OCI-LY3 (cell line): Measurements from ENCODE around the gene SERPINH1.

Source experiments
- H2AFZ ChIP-seq: fragments of 200-600, 300-600 bp; shearing (Covaris generic); 2 replicates; pipeline ENCODE4 v1.6.0; 2014; ENCODE audit warnings: antibody characterized with exemption, low read depth, low read length
- H3K27ac ChIP-seq: fragments of 200-600, 300-600 bp; sonication (generic); 2 replicates; pipeline ENCODE4 v1.5.1; 2014; ENCODE audit warnings: mild to moderate bottlenecking, low read length, moderate library complexity, mixed read lengths
- H3K27me3 ChIP-seq: fragments of 200-600, 300-600 bp; sonication (generic); 2 replicates; pipeline ENCODE4 v1.6.1; 2014; ENCODE audit warnings: low read depth, low read length, mixed read lengths
- H3K36me3 ChIP-seq: fragments of 200-600, 300-600 bp; sonication (generic); replicated peaks from 2 replicates; pipeline ENCODE3; 2014; ENCODE audit warnings: low read depth, low read length, mixed read lengths
- H3K4me1 ChIP-seq: fragments of 300-600, 200-600 bp; sonication (generic); 2 replicates; pipeline ENCODE4 v1.6.1; 2014; ENCODE audit warnings: low read length, mixed read lengths
- H3K4me2 ChIP-seq: fragments of 200-600, 300-600 bp; sonication (generic); 2 replicates; pipeline ENCODE4 v1.6.1; 2014; ENCODE audit warnings: low read length, mixed read lengths
- H3K4me3 ChIP-seq: fragments of 300-600, 200-600 bp; sonication (generic); 2 replicates; pipeline ENCODE4 v1.5.1; 2014; ENCODE audit warnings: antibody characterized with exemption, mild to moderate bottlenecking, low read length, moderate library complexity
- H3K79me2 ChIP-seq: fragments of 300-600, 200-600 bp; shearing (Covaris generic); 2 replicates; pipeline ENCODE4 v1.6.1; 2014; ENCODE audit warnings: mild to moderate bottlenecking, low read length, mixed read lengths
- H3K9ac ChIP-seq: fragments of 300-600, 200-600 bp; shearing (Covaris generic); 2 replicates; pipeline ENCODE4 v1.6.0; 2014; ENCODE audit warnings: mild to moderate bottlenecking, low read length, moderate library complexity
- H3K9me3 ChIP-seq: fragments of 200-600, 300-600 bp; shearing (Covaris generic); 2 replicates; pipeline ENCODE4 v1.6.1; 2014; ENCODE audit warnings: low read length, mixed read lengths; ENCODE audit not compliant: insufficient read depth
- H4K20me1 ChIP-seq: fragments of 200-600, 300-600 bp; sonication (generic); 2 replicates; pipeline ENCODE4 v1.6.1; 2016; ENCODE audit warnings: low read length, mixed read lengths; ENCODE audit not compliant: insufficient read depth
- EZH2phosphoT487 ChIP-seq: fragments of 200-600 bp; shearing (Covaris generic); IDR thresholded peaks from 2 replicates; pipeline ENCODE4 v1.6.1; 2018; ENCODE audit warnings: antibody characterized with exemption, mixed run types, low read depth
- TF ChIP-seq, protein P1 (sequence below): fragments of 200-600, 300-600 bp; sonication (generic); IDR thresholded peaks from 2 replicates; pipeline ENCODE4 v1.5.1; 2014; ENCODE audit warnings: antibody characterized with exemption, low read length, low read depth

The SERPINH1 gene

DNA sequence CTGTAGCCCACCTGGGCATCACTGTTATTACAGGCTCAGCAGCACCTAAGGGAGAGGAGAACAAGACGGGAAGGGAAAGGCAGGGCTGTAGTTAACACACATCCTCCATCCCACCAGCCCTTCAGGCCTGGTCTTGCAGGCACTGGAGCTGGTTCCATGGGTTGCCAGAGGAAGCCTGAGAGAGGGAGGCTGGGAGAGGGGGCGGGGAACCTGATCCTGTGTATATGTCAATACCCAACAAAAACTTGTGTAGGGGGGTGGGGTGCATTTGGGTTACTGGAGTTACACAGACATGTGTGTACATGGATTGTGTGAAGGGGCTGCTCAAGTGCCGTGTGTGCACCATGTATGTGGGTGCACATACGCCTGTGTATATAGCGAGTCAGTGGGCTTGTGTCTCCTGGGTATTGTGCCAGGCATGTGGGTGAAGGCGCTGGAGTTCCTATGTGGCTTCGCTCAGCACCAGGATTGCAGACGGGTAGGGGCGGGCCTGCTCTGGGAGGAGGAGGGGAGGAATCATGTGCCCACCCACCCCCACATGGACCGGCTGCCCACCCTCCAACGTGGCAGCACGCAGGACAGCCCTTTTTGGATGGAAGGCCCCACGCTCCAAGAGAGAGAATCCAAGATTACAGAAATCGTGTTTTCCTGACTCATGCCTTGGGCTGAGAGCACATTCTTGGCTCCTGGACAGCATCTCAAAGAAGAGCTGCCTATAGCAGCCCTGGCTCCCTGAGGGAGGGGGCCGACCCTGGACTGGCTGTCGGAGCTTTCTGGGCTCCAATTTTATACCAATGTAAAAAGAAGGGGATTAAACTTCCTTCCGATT is 4.2 kb upstream of the SERPINH1 start:
- no peaks in the 10 kb centered on the region for H4K20me1 ChIP-seq
- no peaks in the 10 kb centered on the region for H3K9me3 ChIP-seq
- H3K4me3 ChIP-seq = no peak overlapping the region
- TF ChIP-seq EZH2phosphoT487 = no peak
- TF ChIP-seq, protein P1, sequence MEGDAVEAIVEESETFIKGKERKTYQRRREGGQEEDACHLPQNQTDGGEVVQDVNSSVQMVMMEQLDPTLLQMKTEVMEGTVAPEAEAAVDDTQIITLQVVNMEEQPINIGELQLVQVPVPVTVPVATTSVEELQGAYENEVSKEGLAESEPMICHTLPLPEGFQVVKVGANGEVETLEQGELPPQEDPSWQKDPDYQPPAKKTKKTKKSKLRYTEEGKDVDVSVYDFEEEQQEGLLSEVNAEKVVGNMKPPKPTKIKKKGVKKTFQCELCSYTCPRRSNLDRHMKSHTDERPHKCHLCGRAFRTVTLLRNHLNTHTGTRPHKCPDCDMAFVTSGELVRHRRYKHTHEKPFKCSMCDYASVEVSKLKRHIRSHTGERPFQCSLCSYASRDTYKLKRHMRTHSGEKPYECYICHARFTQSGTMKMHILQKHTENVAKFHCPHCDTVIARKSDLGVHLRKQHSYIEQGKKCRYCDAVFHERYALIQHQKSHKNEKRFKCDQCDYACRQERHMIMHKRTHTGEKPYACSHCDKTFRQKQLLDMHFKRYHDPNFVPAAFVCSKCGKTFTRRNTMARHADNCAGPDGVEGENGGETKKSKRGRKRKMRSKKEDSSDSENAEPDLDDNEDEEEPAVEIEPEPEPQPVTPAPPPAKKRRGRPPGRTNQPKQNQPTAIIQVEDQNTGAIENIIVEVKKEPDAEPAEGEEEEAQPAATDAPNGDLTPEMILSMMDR = no peak
- H3K27ac ChIP-seq = no peak overlapping the region
- H3K9ac ChIP-seq = no peak overlapping the region
- H3K36me3 ChIP-seq = no peaks in the 10 kb centered on the region
- peaks cover 2% of the 10 kb centered on the region for H3K79me2 ChIP-seq
- no peak overlapping the region for H2AFZ ChIP-seq
- no peak overlapping the region for H3K4me2 ChIP-seq
- H3K27me3 ChIP-seq = peaks cover 14% of the 10 kb centered on the region
- peaks cover 5% of the 10 kb centered on the region for H3K4me1 ChIP-seq

DNA sequence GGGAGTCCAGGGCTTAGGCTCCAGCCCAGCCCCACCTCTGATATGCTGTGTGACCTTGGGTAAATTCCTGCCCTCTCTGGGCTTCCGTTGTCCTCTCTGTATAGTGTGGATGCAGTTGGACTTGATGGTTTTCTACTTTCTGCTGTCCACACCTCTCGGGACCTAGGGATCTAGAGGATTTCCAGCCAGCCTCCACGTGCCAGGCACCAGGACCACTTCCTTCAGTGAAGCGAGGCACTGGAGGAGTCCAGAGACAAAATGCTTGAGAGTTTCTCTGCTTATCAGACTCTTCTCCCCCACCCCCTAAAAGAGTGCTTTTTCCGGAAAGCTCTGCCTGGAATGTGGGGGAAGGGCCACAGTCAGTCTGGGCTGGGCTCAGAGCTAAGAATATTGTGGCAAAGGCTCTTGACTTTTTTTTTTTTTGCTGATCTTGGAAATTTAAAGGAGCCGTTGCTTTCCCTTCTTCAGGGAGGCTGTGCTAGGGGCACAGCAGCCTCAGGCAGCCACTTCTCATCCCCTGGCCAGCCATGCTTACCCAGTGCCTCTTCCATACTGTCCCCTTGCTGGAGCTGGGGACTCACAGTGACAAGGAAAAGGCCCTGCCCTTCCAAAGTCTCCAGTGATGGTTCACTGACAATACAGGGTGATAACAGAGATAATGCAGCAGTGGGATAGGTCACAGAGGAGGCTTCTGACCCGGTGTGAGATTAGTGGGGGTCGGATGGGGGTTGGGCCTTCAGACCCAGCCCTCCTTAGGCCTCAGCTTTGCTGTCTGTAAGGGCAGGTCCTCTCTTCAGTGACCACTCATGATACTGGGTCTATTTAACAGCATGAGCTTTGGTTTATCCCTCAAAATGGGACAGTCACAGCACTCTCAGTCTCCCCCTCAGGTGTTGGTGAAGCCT is 2.9 kb upstream of the SERPINH1 start:
- Histone ChIP-seq H3K27me3 (peaks cover 14% of the 10 kb centered on the region), H4K20me1 (no peaks in the 10 kb centered on the region), H3K27ac (no peak overlapping the region), H3K36me3 (no peaks in the 10 kb centered on the region), H3K9me3 (no peaks in the 10 kb centered on the region), H2AFZ (no peak overlapping the region), H3K79me2 (peaks cover 13% of the 10 kb centered on the region), H3K4me3 (no peak overlapping the region), H3K9ac (no peak overlapping the region), H3K4me1 (peaks cover 15% of the 10 kb centered on the region), H3K4me2 (no peak overlapping the region)
- TF ChIP-seq EZH2phosphoT487 = no peak
- TF ChIP-seq, protein P1 = no peak

DNA sequence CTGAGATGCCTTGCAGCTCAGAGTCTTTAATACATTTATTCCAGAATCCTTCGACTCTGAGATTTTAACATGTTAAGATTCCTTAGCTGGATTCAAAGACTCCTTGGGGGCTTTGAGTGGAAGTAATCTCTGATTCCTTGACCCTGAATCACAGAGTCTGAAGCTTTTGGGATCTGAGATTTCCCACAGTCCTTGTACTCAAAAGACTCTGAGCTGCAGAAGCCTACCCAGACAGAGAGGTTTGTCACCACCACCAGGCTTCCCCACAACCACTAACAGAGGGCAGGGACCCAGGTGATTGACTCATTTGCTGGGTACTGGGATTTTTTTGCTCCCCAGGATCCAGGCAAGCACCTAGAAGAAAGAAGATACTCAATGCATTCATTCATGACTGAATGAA is 1.4 kb upstream of the SERPINH1 start:
- H3K27ac ChIP-seq = no peak overlapping the region
- H3K4me2 ChIP-seq = no peak overlapping the region
- H3K79me2 ChIP-seq = peaks cover 13% of the 10 kb centered on the region
- H3K4me1 ChIP-seq = peaks cover 15% of the 10 kb centered on the region
- H2AFZ ChIP-seq = no peak overlapping the region
- H3K36me3 ChIP-seq = no peaks in the 10 kb centered on the region
- H4K20me1 ChIP-seq = no peaks in the 10 kb centered on the region
- no peaks in the 10 kb centered on the region for H3K9me3 ChIP-seq
- peaks cover 14% of the 10 kb centered on the region for H3K27me3 ChIP-seq
- H3K9ac ChIP-seq = no peak overlapping the region
- no peak overlapping the region for H3K4me3 ChIP-seq
- TF ChIP-seq, protein P1 = no peak
- no peak for TF ChIP-seq EZH2phosphoT487

DNA sequence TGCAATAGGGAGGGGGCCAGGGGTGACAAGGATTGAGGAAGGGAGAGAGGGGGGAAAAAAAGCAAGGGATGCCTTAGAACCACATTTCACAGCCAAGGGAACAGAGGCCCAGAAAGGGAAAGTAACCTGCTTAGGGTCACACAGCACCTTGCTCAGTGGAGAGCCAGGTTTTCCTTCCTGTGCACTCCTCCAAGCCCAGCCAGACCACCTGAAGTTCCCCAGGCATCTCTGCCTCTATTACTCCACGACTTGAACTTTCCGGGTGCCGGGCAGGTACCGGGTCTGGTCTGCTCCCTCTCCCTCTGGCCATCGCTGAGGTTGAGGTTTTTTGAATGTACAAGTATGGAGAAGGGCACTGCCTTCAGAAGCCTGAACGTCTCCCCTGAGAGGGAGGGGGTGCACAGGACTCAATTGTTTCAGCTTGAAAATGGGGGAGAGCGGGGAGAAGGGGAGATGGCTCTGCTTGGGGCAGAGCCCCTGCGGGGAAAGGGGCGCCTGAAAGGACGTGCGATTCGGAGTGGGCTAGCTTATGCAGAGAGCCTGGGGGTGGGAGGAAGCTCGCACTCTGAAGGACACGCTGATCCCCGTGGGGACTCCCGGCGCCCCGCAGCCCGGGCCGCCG is 516 bp upstream of the SERPINH1 start:
- Histone ChIP-seq H3K4me2 (peak overlapping the region; percentile 93), H3K27ac (no peak overlapping the region; the same call in 1 of the 2 replicates), H3K36me3 (no peaks in the 10 kb centered on the region), H3K4me1 (peaks cover 15% of the 10 kb centered on the region), H3K4me3 (peak overlapping the region; percentile 85), H2AFZ (peak overlapping the region; percentile 80), H3K27me3 (peaks cover 10% of the 10 kb centered on the region), H4K20me1 (no peaks in the 10 kb centered on the region), H3K79me2 (peaks cover 13% of the 10 kb centered on the region), H3K9ac (peak overlapping the region; percentile 92), H3K9me3 (no peaks in the 10 kb centered on the region)
- TF ChIP-seq, protein P1 = no peak
- TF ChIP-seq EZH2phosphoT487 = no peak
